ENCODE data around the gene HYDIN. TPM values are rescaled to one million over a fixed set of nuclear protein-coding genes. Genes with fewer than 3 reads are reported as not detected.

Gene HYDIN
- total RNA-seq, 2 donors from 2014 or later, result 5.6 to 6.7 TPM

DNA sequence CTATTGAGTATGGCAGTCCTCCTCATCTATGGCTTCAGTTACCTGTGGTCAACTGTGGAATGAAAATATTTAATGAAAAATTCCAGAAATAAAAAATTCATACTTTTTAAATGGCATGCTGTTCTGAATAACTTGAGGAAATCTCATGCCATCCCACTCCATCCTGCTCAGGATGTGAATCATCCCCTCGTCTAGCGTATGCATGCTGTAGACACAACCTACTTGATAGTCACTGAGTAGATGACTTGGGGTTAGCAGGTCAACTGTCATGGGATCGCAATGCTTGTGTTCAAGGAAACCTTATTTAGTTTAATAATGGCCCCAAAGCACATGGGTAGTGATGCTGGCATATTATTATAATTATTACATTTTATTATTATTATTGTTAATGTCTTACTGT, 424.7 kb downstream of the HYDIN start:
- DNase-seq (no peak), ATAC-seq (no peak)
- intact Hi-C loops (cut with DNase I), result no loop called here
- Histone ChIP-seq H3K27ac (no peak overlapping the region), H3K4me1 (peaks cover 6% of the 10 kb centered on the region), H3K9me3 (no peaks in the 10 kb centered on the region), H3K4me3 (no peak overlapping the region), H3K36me3 (replicated peaks in 1 of 2; ENCODE audit: insufficient read depth in 1 of 2, low read depth in 2 of 2) (no peaks in the 10 kb centered on the region), H3K27me3 (no peaks in the 10 kb centered on the region)
- 66 to 68% methylated on average over 3 of the region's 3 CpGs for WGBS, 2 donors
- TF ChIP-seq, protein P1, sequence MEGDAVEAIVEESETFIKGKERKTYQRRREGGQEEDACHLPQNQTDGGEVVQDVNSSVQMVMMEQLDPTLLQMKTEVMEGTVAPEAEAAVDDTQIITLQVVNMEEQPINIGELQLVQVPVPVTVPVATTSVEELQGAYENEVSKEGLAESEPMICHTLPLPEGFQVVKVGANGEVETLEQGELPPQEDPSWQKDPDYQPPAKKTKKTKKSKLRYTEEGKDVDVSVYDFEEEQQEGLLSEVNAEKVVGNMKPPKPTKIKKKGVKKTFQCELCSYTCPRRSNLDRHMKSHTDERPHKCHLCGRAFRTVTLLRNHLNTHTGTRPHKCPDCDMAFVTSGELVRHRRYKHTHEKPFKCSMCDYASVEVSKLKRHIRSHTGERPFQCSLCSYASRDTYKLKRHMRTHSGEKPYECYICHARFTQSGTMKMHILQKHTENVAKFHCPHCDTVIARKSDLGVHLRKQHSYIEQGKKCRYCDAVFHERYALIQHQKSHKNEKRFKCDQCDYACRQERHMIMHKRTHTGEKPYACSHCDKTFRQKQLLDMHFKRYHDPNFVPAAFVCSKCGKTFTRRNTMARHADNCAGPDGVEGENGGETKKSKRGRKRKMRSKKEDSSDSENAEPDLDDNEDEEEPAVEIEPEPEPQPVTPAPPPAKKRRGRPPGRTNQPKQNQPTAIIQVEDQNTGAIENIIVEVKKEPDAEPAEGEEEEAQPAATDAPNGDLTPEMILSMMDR (IDR thresholded peaks at IDR 0.05), result no peak
- TF ChIP-seq POLR2A (IDR thresholded peaks at IDR 0.05), result no peak

DNA sequence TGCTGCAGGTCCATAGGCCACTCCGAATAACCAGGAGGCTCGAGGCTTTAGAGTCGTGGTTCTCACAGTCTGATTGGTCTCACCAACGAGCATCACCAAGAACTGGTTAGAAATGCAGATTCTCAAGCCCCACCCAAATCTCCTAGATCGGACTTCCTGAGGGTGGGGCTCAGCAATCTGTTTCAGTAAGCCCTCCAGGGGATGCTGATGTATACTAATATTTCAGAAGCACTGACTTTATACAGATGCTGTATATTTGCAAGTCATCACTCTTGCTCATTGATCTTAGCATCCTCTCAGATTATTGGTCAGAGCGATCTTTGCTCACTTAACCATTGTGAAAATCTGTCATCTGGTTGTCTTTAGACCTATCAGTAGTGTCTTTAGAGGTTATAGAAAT, 425.1 kb downstream of the HYDIN start:
- WGBS, 2 donors, result 47 to 50% methylated on average over 6 of the region's 6 CpGs
- Histone ChIP-seq H3K4me3 (no peak overlapping the region), H3K36me3 (replicated peaks in 1 of 2; ENCODE audit: insufficient read depth in 1 of 2, low read depth in 2 of 2) (no peaks in the 10 kb centered on the region), H3K27ac (no peak overlapping the region), H3K4me1 (peaks cover 7% of the 10 kb centered on the region), H3K9me3 (no peaks in the 10 kb centered on the region), H3K27me3 (no peaks in the 10 kb centered on the region)
- intact Hi-C loops (cut with DNase I), result no loop called here
- no peak for TF ChIP-seq POLR2A (IDR thresholded peaks at IDR 0.05)
- TF ChIP-seq, protein P1 (IDR thresholded peaks at IDR 0.05), result no peak
- ATAC-seq (no peak), DNase-seq (no peak)

DNA sequence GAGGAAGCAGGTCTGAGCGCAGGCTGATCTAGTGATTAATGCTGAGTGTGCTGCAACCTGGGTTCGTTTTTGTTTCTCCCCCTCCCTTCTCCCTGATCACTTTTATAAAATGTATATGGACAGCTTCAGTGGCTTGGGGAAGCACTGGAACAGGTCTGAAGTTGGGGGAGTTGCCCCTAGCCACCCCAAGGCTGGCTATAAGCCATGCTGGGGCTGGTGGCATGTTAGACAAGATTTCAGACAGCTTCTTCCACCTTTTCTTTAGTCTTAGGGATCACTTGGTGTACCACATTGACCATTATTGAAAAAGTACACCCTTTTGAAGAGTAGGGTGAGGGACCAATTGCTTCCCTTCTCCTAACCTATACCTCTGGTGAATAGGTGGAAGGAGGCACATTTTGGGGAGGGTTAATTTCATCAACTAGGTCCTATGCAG, 425.8 kb downstream of the HYDIN start:
- peaks cover 13% of the 10 kb centered on the region for H3K4me1 ChIP-seq
- no peaks in the 10 kb centered on the region for H3K9me3 ChIP-seq
- no peak overlapping the region for H3K4me3 ChIP-seq
- TF ChIP-seq POLR2A (IDR thresholded peaks at IDR 0.05), result no peak
- TF ChIP-seq, protein P1 (IDR thresholded peaks at IDR 0.05), result no peak
- ATAC-seq (no peak), DNase-seq (no peak)
- H3K27ac ChIP-seq, result no peak overlapping the region
- no peaks in the 10 kb centered on the region for H3K27me3 ChIP-seq
- intact Hi-C loops (cut with DNase I), result no loop called here
- 44 to 45% methylated on average over 2 of the region's 2 CpGs for WGBS, 2 donors
- H3K36me3 ChIP-seq (replicated peaks in 1 of 2; ENCODE audit: insufficient read depth in 1 of 2, low read depth in 2 of 2), result no peaks in the 10 kb centered on the region

DNA sequence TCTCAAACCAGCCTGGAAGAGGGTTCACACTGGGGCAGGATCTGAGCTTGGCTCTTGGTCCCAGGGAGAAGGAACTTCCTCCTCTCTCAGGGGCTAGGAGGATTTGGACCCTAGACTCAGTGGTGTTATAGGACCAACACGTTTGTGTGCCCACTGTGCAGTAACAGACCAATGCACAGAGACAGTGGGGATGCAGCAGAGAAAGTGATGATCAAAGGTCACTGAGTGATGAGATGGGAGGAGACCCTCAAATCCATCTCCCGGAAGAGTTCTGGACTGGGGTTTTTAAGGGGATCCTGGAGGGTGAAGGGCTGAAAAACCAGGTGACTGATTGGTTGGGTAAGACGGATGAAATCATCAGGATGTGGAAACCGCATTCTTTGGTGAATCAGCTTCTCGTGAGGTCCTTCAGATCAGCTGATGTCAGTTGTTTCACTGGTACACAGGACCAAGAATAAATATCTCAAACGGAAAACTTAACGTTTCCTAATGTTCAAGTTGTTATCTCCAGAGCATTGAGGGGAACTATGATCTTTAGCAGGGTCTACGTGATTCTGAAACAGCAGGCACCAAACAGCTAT, 426.3 kb downstream of the HYDIN start:
- Histone ChIP-seq H3K4me3 (no peak overlapping the region), H3K9me3 (no peaks in the 10 kb centered on the region), H3K4me1 (peaks cover 18% of the 10 kb centered on the region), H3K27me3 (no peaks in the 10 kb centered on the region), H3K27ac (no peak overlapping the region), H3K36me3 (replicated peaks in 1 of 2; ENCODE audit: insufficient read depth in 1 of 2, low read depth in 2 of 2) (no peaks in the 10 kb centered on the region)
- intact Hi-C loops (cut with DNase I), result no loop called here
- TF ChIP-seq POLR2A (IDR thresholded peaks at IDR 0.05), result no peak
- TF ChIP-seq, protein P1 (IDR thresholded peaks at IDR 0.05), result no peak
- WGBS, 2 donors, result 50 to 59% methylated on average over 8 of the region's 8 CpGs
- no peak for ATAC-seq
- no peak for DNase-seq

DNA sequence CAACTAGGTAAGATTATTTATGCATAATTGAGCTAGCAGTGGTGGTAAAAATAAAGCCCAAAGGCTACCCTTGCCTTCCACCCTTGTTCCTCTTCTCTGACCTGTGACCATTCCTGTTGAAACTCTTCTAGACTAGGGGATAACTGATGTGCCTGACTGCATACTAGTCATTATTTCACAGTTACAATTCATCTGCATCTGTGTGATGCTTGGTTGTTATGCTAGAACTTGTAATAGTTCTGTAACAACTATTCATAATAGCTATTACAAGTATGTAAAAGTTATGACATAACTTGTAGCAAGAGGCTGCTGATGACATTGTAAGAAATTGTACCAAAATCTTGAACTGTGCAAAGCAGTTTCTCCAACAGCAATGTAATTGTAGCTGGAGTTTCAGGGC, 427.2 kb downstream of the HYDIN start:
- intact Hi-C loops (cut with DNase I), result no loop called here
- no peak for TF ChIP-seq POLR2A (IDR thresholded peaks at IDR 0.05)
- TF ChIP-seq, protein P1 (IDR thresholded peaks at IDR 0.05), result no peak

More for the DNA sequence above, 427.2 kb downstream of the HYDIN start:
- Histone ChIP-seq H3K27me3 (no peaks in the 10 kb centered on the region), H3K4me1 (peaks cover 28% of the 10 kb centered on the region), H3K9me3 (no peaks in the 10 kb centered on the region), H3K36me3 (replicated peaks in 1 of 2; ENCODE audit: insufficient read depth in 1 of 2, low read depth in 2 of 2) (no peaks in the 10 kb centered on the region), H3K27ac (no peak overlapping the region), H3K4me3 (no peak overlapping the region)
- ATAC-seq (no peak), DNase-seq (no peak)
